ENCODE measurements around the gene BRINP3.

Gene BRINP3

GRCh38 chr1:190066011-190066410 is 411.7 kb downstream of the BRINP3 start:
- no peaks in the 10 kb centered on the region for H3K9me2 ChIP-seq (ENCODE audit: low read depth, low read length)
- H3F3A ChIP-seq (ENCODE audit: insufficient read depth, low read length) = no peaks in the 10 kb centered on the region
- no peak overlapping the region for H3K27ac ChIP-seq (ENCODE audit: low read depth, low read length, poor library complexity, severe bottlenecking)

GRCh38 chr1:190049314-190049713 is 428.4 kb downstream of the BRINP3 start:
- no peaks in the 10 kb centered on the region for H3F3A ChIP-seq (ENCODE audit: insufficient read depth, low read length)
- no peak for TF ChIP-seq EZH2 (IDR thresholded peaks at IDR 0.05; ENCODE audit: borderline replicate concordance, low read length)
- TF ChIP-seq, protein P1, sequence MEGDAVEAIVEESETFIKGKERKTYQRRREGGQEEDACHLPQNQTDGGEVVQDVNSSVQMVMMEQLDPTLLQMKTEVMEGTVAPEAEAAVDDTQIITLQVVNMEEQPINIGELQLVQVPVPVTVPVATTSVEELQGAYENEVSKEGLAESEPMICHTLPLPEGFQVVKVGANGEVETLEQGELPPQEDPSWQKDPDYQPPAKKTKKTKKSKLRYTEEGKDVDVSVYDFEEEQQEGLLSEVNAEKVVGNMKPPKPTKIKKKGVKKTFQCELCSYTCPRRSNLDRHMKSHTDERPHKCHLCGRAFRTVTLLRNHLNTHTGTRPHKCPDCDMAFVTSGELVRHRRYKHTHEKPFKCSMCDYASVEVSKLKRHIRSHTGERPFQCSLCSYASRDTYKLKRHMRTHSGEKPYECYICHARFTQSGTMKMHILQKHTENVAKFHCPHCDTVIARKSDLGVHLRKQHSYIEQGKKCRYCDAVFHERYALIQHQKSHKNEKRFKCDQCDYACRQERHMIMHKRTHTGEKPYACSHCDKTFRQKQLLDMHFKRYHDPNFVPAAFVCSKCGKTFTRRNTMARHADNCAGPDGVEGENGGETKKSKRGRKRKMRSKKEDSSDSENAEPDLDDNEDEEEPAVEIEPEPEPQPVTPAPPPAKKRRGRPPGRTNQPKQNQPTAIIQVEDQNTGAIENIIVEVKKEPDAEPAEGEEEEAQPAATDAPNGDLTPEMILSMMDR (IDR thresholded peaks at IDR 0.05; ENCODE audit: low read length) = no peak
- H3K36me3 ChIP-seq (ENCODE audit: insufficient read depth, low read length) = no peaks in the 10 kb centered on the region
- H3K27me3 ChIP-seq (ENCODE audit: insufficient read depth, low read length) = no peaks in the 10 kb centered on the region
- no peaks in the 10 kb centered on the region for H3K9me2 ChIP-seq (ENCODE audit: low read depth, low read length)
- H4K20me1 ChIP-seq (ENCODE audit: insufficient read depth, low read length) = no peaks in the 10 kb centered on the region
- no peak overlapping the region for H3K27ac ChIP-seq (ENCODE audit: low read depth, low read length, poor library complexity, severe bottlenecking)
- H3K4me1 ChIP-seq (ENCODE audit: insufficient read depth, low read length, severe bottlenecking) = no peaks in the 10 kb centered on the region
- H2AFZ ChIP-seq (ENCODE audit: low read length) = no peak overlapping the region
- no peak overlapping the region for H3K9ac ChIP-seq (ENCODE audit: low read length)
- H3K4me2 ChIP-seq (ENCODE audit: low read length) = no peak overlapping the region
- no peaks in the 10 kb centered on the region for H3K9me3 ChIP-seq (ENCODE audit: low read length)
- no peak overlapping the region for H3K4me3 ChIP-seq (ENCODE audit: low read depth, low read length, poor library complexity, severe bottlenecking)
- H3K79me2 ChIP-seq (ENCODE audit: insufficient read depth, low read length) = no peaks in the 10 kb centered on the region

More at GRCh38 chr1:190066011-190066410, 411.7 kb downstream of the BRINP3 start:
- H4K20me1 ChIP-seq (ENCODE audit: insufficient read depth, low read length) = no peaks in the 10 kb centered on the region
- no peaks in the 10 kb centered on the region for H3K4me1 ChIP-seq (ENCODE audit: insufficient read depth, low read length, severe bottlenecking)
- no peak overlapping the region for H3K9ac ChIP-seq (ENCODE audit: low read length)
- no peaks in the 10 kb centered on the region for H3K79me2 ChIP-seq (ENCODE audit: insufficient read depth, low read length)
- H3K27me3 ChIP-seq (ENCODE audit: insufficient read depth, low read length) = no peaks in the 10 kb centered on the region
- TF ChIP-seq EZH2 (IDR thresholded peaks at IDR 0.05; ENCODE audit: borderline replicate concordance, low read length) = no peak
- TF ChIP-seq, protein P1 (IDR thresholded peaks at IDR 0.05; ENCODE audit: low read length) = no peak
- no peak overlapping the region for H2AFZ ChIP-seq (ENCODE audit: low read length)
- H3K4me3 ChIP-seq (ENCODE audit: low read depth, low read length, poor library complexity, severe bottlenecking) = no peak overlapping the region
- no peaks in the 10 kb centered on the region for H3K36me3 ChIP-seq (ENCODE audit: insufficient read depth, low read length)
- H3K4me2 ChIP-seq (ENCODE audit: low read length) = no peak overlapping the region
- H3K9me3 ChIP-seq (ENCODE audit: low read length) = no peaks in the 10 kb centered on the region
